NCI-H128 (cell line): ENCODE data around the gene WFIKKN1.
"Not testable (repeated sequence)": the region's sequence is repeated elsewhere in the genome, so short reads cannot be mapped to it uniquely, and the experiment has no call there.

Experiments
- DNase-seq: peaks from one replicate; lab custom pipeline; 2025; ENCODE audit not compliant: unreplicated experiment; lab: John Stamatoyannopoulos, UW

Gene WFIKKN1

DNA sequence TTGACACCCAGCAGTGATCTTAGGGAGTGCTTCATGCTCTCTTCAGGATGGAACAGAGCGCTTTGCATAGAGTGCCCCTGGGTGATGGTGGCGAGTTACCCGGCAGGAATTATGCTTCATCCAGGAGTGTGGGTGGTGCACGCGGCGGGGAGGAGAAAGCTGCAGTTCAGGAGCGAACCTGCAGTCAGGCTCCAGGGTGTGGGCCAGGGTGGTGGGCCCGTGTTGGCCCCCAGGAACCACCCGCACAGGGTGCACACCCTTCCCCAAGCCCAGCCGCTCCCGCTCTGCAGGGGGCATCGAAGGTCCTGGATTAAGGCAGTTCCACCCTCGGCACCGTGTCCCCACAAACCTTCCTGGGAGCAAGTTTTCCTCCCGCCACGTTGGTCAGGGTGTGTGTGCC, 37.0 kb upstream of the WFIKKN1 start:
- no peak for DNase-seq

DNA sequence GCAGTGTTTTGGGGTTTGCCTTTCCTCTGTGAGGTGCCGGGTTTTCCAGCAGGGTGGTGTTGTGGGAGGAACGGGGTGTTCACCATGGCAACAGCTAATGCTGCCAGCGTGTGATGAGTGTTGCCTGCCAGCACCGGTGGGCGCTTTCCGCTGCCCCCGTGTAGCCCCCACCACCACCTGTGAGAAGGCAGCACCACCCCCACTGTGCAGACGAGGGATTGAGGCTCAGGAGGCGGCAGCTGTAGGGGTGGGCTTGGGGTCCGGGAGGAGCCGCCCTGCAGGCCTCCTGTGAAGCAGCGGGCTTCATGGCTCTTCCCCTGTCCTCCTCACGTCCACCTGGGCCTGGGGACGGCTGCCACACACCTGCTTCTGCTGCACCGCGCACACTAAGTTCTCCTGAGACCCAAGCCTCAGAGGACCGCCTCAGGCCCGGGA, 35.7 kb upstream of the WFIKKN1 start:
- DNase-seq = no peak

DNA sequence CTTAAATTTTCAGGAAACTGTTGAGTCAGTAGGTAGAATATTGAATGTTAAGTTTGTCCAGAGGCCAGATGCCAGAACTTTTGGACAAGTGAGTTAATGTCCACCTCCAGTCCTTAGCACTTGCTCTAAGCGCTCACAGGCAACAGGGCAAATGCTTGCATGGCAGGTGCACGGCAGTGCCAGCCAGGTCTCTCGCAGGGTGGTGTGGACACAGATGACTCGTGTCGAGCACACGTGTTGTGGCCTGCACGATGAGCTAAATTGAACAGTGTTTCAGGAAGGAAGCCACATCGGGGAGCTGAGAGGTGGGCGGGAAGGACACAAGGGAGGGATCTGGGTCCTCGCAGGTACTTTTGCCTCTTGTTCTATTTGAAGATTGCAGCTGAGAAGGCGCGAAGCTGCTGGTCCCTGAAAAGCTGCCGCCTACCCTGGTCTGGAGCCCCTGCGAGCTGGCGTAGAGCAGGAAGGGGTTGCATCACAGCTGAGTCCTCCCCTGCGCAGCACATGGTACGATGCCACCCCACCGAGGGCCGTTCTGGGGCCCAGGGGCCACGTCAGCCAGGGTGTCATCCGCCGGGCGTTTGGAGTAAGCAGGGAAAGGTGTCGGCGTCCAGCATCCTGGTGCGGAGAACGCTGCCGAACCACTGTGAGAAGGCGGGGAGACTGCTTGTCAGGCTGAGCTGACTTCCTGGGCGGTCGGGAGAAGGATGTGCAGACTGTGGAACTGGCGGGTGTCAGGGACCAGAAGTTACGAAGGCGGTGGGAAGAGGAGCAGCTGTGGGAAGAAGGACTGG, 34.6 kb upstream of the WFIKKN1 start:
- DNase-seq = no peak

DNA sequence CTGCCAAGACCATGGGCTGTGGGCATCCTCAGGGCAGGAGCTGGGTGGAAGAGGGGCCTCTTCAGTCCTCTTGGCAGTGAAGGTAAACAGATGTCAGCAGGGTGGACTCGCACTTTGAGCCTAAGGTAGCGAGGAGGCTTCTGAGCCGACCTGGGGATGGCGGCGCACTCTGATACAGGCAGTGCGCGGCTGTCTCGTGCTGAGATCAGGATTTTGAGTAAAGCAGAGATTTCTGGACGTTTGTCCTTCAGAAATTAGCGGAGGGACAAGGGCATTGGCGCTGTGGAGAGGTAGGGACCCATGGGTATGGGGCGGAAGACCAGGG, 34.1 kb upstream of the WFIKKN1 start:
- no peak for DNase-seq

- not testable (repeated sequence) for DNase-seq
These were observed 33.1 kb upstream of the WFIKKN1 start for GRCh38 chr16:597655-598054.

- no peak for DNase-seq
These were observed 31.7 kb upstream of the WFIKKN1 start for GRCh38 chr16:598823-599739.

DNA sequence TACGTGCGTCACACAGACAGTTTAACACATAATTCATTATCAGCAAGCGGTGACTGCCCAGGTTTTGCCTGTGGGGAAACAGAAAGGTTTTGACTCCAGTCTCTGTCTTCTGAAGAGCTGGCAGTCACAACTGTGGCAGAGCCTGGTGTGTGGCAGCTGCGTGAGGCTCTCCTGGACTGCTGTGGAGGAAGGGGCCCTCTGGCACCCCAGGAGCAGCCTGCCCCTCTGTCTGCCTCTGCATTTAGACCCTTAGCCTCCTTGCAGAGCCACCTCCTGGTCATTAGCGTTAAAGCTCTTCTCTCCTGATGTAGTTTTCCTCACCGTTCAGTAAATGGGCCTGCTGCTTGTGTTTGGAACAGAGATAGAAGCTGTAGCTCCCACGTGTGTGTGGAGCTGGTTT, 30.0 kb upstream of the WFIKKN1 start:
- no peak for DNase-seq

DNA sequence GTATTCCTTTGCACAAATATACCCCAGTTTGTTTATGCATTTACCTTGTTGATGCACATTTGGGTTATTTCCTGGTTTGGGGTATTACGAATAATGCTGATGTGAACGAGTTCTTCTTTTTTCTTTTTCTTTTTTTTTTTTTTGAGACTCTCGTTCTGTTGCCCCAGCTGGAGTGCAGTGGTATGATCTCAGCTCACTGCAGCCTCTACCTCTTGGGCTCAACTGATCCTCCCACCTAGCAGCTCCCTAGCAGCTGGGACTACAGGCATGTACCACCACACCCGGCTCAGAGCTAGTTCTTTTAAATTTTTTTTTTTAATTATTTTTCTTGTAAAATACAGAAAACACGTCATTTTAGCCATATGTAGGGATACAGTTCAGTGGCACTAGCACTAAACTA, 26.9 kb upstream of the WFIKKN1 start:
- no peak for DNase-seq

DNA sequence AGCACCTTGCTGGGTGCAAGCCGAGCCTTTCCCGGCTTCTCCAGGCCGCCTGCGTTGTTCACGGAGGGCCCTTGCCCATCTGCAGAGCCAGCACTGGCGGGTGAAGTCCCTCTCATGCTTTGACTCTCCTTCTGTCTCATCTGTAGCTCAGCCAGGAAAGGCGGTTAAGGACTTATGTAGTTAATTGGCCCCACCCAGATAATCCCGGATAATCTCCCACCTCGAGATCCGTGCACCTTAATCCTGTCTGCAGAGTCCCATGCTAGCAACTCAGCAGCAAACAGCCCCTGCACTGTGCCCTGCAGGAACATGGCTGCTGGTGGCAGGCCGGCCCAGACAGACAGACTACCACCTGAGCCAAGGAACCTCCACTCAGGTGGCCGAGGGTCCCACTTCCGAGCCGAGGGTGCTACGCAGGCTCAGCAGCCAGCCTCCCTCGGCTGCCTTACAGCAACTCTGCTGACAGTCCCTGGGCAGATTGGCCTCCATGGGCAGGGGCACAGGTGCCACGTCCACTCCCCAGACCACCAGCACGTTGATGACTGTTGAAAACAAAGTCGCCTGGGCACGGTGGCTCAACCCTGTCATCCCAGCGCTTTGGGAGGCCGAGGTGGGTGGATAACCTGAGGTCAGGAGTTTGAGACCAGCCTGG, 24.0 kb upstream of the WFIKKN1 start:
- no peak for DNase-seq

GRCh38 chr16:608019-608418, 22.8 kb upstream of the WFIKKN1 start:
- no peak for DNase-seq

GRCh38 chr16:609316-609715, 21.5 kb upstream of the WFIKKN1 start:
- DNase-seq = no peak

DNA sequence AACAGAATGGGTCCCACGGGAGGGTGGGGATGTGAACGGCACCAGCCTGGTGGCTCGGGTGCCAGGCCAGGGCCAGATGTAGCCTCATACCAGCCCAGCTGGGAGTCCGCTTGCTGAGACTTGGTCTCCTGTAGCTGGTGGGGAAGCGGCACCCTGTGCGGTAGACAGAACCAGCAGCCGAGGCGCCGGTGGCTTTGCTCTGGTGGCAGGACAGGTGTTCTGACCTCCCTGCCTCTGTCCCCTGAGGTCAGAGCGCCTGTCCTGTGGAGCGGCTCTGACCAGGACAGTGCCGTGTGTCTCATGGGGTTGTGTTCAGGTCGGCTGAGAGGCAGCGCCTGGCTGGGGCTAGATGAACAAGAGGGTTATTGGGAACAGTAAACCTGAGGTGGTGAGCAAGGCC, 20.8 kb upstream of the WFIKKN1 start:
- DNase-seq = no peak

- DNase-seq = peak; percentile 7
These were observed 20.0 kb upstream of the WFIKKN1 start for GRCh38 chr16:610513-611381.

DNA sequence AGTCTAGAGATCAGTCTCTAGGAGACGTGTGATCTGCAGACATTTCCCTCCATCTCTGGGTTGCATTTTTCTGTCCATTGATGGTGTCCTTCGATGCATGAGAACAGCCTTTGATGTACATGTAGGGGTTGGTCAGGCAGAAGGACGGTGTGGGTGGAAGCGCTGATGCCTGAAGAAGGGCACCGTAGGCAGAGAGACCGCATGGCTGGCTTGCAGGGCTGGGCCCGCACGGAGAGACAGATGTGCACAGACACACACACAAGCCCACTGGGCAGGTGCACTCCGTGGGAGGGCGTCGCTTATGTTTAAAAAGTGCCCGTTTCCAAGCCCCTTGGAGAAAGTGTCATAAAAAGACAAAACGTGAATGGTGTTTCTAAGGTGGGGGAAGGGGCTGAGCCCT, 15.7 kb upstream of the WFIKKN1 start:
- DNase-seq = no peak

- DNase-seq = no peak
These were observed 13.8 kb upstream of the WFIKKN1 start for GRCh38 chr16:616733-617586.

- no peak for DNase-seq
These were observed 12.9 kb upstream of the WFIKKN1 start for GRCh38 chr16:617855-618254.

- DNase-seq = no peak
These were observed 11.2 kb upstream of the WFIKKN1 start for GRCh38 chr16:619476-620100.

DNA sequence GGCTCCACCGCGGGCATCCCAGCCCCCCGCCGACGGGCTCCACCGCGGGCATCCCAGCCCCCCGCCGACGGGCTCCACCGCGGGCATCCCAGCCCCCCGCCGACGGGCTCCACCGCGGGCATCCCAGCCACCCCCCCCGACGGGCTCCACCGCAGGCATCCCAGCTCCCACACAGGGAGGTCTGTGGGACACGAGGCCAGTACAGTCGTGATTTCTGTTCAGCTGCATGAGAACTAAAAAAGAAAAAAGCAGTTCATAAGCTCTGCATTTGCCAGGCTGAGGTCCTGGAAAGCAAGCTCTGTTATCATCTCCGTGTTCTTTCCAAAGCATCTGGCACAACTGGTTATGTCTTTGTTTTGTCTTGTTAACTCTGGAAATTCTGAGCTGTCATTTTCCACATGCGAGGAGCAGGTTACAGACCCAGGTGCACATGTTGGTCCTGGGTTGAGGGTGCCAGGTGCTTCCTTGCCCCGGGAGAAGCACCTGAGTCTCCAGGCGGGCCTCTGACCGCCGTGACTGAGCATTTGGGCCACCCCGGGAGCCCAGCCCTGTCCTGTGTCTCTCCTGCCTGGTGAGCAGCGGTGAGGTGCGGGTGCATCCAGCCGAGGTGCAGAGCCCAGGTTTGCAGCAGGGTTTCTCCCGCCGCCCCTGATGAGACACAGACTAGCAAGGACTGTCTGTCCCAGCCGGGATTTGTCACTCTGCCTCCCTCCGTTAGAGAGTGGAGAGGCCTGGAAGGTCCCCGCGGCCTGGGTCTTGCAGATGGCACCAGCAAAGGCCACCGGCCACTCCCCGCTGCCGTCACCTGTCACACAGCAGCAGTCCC, 9.9 kb upstream of the WFIKKN1 start:
- no peak for DNase-seq
